NCI-H146 treated with DMSO at 0.1 percent for 48 hours (cell line): ENCODE data around the gene SREBF1.

ENCODE experiments used
- DNase-seq: peaks from one replicate; lab custom pipeline; 2025; ENCODE audit not compliant: unreplicated experiment; lab: John Stamatoyannopoulos, UW

SREBF1 gene

DNA sequence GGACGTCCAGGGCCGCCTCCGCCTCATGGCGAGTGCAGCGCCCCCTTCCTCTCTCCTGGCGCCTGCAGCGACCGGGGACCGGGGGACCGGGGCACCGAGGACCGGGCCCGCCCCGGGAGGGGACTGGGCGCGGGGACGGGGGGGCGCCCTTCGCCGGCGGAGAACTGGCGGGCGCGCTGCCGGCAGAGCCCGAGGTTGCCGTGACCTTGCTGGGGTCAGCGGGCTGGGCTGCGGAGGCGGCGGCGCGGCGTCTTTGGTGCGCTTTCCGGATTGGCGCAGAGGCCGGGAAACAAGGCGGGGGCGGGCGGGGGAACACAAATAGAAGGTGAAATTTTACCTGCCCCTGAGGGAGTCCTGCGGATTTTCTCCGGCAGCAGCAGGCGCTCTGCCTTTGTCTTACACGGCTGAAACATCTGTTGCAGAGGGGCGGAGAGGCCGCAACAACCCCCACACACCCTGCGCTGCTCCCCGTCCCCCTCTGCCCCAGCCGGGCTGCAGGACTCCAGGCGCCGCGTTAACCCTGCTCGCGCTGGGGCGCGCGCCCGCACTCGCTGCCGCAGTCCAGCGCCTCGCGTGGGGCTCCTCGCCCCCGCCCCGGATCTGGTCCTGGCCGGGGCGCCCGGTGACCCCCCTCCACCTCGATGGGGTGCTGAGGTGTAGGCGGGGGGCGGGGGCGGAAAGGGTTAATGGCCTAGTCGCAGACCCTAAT is 53.5 kb downstream of the SREBF1 start:
- peak; percentile 47 for DNase-seq

DNA sequence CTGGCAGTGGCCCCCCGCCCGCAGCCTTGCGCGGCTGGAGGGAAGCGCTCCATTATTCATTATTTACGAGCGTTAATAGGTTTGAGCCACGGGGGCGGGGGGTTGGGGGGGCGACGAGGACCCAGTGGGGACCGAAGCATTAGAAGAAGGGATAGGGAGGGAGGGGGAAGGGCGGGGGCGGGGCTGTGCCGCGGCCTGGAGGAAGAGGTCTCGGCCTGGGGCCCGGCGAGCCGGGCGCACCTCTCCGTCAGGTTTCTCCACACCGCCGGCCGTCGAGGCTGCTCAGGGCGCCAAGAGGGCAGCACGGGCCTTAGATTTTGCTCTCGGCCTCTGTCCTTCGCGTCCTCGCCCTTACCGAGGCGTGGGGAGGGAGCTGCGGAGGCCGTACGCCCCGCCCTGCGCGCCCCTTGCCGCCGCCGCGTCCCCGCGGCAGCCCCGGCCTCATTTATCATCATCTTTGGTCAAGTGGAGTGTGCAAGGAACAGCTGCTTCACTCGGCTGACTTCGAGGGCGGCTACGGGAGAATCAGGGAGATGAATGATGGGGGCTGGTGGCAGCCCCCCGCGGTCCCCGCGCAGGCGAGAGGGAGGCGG is 54.2 kb downstream of the SREBF1 start:
- peak; percentile 10 for DNase-seq

DNA sequence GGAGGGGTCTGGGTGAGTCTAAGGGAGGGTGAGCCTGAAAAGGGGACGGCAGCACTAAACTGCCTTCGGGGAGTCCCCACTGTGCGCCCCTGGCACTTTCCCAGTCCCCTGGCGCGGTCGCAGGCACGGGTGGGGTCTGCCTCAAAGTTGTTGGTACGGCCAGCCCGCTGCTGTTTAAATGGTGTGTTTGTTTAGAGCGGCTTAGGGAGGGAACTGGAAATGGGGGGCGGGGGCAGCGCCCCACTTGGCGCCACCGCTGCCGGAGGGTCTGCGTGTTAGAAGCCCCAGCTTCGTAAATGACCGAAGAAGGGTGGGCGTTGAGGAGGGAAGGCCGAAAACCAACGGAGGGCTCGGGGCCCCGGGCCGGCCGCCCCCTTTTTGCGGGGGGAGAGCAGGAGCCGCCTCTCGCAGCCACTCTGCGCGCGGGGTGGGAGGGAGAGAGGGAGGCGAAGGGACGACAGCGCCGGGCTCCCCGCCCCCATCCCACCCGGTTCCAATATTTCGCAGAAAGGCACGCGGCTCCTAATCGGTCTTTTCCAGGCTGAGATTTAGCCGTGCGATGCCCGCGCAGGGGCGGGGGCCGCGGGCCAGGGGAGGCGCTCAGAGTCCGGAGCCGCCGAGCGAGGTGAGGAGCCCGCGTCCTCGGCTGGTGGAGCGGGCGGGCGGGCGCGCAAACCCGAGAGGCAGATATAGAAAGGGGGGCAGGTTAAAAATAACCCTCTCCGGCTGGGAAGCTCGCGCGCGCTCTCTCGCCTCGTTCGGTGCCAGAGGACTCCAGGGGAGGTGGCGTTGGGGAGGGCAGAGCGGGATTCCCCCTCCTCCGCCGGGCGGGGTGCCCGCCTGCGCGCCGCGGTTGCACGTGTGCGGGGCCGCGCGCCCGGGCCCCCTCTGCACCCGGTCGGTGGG is 54.9 kb downstream of the SREBF1 start:
- DNase-seq, result peak; percentile 24

DNA sequence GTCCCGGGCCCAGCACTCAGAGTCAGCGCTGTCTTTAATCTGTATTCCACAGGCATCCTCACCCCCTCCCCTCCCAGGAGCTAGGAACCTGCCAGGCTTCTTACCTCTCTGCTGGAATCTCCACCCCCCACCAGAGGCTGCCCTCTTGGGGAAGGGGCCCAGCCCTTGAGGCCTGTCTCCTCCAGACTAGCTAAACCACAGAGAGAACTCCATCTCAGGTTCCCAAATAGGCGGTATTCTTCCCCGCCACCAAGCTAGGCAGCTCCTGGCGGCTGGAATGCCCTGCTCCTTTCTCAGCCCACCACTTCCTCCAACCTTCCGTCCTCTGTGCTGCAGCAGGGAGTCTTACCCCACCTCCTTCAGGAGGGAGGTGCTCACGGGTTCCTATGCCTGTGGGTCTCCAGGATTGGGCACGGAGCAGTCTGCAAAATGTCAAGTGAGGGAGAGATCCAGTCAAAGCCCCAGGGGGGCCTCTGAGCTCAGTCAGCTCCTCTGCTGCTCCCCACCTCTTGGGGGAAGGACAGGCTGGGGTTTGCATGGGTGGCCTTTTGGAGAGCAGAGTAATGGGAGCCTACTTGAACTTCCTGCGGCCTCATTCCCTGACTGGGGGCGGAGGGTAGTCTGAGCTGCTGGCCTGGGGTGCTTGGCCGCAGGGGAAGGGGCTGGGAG is 55.7 kb downstream of the SREBF1 start:
- DNase-seq, result no peak

DNA sequence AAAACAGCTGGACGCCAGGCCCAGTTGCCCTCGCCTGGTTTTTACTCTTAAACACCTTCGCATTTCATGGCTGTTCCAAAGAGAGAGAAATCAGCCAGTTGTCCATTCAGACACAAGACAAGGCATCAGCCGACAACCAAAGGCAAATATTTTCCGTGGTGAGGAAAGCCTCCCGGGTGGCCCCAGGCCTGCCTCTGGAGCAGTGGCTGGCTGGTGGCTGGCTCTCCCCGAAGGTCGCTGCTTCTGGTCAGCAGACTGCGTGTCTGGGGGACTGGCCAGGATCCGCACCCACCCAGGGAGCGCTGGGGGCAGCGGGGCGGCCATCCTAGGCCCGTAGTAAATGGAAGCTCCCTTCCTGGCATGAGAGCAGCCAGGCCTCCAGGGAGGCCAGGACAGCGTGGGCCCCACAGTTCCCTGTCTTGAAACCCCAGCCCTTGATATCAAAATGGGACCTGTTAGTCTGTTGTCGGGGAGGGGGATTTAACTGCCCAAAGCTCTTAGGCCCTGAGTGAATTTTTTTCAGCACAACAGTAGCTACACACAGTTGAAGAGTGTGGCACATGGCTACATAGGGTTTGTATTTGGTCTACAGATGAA is 57.7 kb downstream of the SREBF1 start:
- DNase-seq, result no peak

DNA sequence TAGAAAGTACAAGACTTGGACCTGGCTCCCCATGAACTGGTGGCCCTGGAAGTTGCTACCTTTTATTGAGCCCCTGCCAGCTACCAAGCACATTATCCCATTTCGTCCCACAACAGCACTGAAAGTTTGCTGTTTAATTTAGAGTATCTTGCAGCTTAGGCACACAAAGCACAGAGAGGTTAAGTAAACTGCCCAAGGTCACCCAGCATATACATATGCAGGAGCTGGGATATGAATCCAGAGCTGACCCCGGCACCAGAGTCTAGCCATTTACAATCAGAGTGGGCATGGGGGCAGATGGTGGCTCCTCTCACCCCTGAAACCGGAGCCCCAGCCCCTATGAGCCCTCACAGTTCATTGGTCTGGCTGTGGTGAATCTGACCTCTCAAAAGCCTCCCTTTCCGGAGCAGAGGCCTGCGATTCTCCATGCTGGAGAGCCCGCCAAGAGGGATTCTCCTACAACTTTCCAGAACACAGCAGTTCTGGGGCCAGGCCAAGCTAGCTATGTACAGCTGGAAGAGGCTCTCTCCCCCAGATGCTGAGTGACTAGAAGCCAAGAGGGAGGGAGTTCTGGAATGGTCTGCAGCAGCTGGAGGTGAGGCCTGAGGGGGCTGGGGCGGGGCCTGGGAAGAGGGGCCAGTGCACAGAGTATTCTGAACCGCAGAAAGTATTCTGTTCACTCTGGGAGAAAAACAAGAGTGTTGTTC is 58.3 kb downstream of the SREBF1 start:
- DNase-seq, result no peak

DNA sequence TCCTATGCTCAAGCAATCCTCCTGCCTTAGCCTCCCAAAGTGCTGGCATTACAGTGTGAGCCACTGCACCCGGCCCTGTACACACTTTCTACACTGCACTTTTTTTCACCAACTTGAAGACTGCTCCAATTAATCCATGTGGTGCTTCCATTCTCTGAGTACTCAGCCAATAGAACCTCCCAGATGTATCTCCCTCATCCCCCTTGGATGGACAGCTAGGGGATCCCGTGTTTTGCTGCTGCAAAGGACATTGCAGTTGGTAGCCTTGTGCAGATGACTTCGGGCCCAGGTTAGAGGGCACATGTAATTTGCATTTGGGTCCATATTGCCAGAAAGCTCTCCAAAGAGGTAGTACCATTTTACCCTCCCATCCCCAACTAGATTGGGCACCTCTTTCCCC is 59.9 kb downstream of the SREBF1 start:
- no peak for DNase-seq

DNA sequence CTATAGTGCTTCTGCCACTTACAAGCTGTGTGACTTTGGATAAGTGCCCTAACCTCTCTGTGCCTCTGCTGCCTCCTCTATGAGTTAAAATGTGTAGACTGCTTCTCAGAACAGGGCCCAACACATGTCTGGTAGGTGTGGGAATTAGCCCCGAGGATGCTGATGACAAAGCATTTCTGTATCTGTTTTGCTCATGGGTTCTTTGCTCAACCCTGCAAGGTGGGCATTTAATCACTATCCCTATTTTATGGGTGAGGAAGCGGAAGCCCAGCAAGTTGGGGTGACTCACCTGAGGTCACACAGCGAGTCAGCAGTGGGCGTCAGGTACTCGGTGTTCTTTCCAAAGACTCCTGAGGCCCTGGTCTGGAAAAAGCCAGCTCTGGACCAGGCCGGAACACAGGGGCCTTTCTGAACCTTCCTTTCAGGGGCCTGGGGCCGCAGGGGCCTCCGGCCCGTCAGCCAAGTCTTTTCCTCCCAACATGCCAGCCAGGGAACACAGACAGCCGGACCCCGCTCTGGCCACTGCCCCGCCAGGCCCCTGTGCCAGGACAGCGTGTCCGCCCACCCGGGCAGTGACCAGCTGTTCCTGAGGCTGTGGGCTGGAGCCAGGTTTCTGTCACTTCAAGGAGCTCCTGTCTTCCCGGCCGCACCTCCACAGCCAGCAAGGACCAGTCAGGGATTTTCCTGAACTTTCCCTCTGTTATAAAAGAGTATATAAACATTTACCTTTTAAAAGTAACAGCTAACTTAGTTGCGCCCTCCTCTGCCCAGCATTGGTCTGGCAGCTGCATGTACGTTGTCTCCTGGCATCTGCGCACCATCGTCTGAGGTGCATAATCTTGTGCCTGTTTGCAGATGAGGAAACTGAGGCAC is 62.5 kb downstream of the SREBF1 start:
- DNase-seq, result no peak

DNA sequence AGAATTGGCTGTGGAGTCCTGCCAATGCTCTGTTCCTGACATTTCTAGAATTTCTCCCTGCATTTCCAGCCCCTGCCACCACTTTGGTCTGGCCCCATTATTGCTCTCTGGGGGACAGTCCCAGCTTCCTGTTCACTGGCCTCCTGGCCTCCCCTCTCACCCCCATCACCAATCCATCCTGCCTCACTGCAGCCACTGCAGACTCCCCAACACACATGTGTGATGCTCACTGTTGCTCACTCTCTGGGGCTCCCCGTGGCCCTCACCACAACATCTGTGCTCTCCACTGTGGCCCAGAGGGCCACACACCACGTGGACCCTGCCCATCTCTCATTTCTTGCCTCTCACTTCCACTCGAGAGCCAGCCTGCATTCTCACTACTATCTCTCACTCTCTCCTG is 64.6 kb downstream of the SREBF1 start:
- no peak for DNase-seq

DNA sequence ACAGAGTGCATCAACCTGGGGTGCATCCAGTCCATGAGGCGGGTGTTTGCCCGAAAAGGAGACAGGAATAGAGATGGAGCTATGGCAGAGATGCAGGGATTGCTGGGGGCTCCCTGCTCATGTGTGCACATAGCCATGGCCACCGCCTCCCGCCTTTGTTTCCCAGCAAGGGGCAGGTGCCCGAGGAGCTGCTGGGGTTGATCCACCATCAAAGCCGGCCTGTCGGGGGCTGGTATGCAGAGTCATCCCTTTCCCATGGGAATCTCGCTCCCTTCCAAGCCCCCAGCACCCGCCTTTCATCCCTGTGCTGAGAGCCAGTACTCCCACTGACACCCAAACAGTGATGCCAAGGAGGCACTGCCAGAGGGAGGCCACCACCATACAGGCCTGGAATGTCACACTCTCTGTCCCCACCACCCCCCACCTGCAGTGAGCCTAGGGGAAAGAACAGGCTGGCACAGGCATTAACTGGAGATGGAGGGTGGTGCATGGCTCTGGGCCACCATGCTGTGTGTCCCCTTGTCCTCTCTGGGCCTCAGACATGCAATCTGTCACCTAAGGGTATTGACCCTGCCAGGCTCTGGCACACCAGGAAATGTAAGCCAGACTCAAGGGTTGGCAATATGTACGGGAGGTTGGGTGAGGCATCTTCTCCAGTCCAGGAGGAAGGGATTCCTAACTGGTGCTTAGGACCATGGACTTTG is 65.1 kb downstream of the SREBF1 start:
- no peak for DNase-seq

DNA sequence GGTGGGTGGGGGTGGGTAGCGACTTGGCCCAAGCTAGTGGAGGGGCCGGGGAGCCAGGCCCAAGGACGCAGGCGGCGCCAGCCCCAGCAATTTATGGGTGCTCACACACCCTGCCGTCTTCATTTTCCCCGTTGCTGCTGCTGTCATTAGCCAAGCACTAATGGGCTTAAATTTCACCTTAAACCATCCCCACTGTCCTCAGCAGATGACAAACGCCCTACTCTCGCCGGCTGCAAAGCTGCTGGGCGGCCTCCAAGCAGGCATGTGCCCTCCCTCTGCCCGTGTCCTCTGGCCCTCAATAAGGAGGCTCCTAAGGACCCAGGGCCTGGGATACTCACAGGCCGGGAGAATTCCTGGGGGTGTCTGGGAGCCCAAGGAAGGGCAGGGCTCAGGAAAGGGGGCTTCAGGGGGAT is 66.1 kb downstream of the SREBF1 start:
- no peak for DNase-seq

DNA sequence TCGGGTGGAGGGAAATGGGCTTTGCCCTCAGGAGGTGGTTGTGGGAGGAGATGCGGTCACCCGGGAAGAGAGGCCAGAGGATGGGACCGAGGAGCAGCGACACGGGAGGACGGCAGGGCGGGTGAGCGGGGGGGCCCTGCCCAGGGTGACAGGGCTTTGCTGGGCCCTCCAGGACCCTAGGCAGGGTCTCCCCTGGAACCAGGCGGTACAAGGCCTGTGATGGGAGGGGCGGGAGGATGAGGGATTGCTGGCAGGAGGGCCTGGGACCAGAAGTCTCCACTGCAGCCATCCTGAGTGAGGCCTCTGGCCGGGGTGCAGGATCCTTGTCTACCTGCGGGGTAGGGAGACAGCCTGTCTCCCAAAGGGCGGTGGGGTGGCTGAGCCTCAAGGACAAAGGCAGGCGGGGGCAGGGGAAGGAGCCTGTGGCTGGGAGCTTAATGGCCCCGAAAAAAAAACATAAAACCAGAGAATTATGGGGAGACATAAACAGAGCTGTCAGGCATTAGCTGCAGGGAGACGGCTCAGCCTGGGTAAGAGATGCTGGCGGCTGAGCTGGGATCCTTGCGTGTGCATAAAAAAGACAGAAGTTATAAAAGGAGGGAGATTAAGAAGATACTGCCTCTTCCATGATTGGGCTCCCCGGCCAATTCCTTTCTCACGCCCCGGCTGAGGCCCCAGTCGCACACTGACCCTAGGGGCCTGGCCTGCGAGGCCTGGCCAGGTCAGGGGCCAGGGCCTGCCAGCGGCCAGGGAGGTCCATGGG is 66.7 kb downstream of the SREBF1 start:
- DNase-seq, result no peak

DNA sequence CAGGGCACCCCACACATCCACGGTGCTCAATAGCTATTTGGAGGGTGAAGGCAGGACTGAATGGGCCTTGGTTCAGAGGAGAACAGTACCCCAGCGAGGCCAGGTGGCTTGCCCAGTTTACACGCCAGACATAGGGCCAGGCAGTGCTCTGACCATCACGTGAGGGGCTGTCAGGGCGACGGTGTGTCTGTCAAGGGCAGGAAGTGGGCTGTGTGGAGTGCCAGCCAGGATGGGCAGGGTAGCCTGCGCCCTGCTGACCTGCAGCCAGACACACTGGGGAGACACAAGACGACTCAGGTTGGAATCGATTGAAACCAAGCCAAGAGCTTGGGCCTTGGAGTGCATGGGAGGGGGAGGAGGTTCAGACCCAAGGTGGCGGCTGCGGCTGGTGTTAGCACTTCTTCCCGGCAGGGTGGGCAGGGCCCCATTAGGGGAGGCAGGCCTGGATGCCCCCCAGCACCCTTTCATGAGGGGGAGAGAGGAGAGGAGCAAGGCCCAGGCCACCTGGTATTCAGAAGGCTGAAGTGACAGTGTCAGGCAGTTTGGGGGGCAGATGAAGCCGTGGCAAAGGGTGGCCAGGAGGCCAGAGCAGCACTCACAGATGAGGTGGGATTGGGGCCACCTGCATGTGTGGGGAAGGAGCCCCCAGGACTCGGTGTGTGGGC is 68.2 kb downstream of the SREBF1 start:
- DNase-seq, result no peak

DNA sequence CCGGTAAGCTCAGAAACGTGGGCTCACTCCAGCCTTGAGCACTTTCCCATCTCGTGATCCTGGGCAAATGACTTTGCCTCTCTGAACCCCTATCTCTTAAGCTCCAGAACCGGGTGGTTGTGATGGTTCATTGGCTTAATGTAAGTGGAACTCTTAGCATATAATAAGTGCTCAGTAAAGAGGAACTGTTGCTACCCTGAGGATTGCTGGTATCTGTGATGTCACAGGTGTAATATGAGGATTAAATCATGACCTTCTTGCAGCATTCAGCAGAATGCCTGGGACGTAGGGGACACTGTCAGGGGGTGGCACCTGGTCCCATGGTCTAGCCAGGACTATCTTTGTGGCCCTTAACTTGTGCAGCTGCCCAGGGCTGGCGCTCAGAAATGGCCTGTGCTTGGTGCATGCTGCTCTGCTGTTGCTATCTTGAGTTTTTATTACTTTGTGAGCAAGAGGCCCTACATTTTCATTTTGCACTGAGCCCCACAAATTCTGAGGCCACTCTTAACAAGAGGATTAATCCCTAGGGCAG is 68.8 kb downstream of the SREBF1 start:
- no peak for DNase-seq

DNA sequence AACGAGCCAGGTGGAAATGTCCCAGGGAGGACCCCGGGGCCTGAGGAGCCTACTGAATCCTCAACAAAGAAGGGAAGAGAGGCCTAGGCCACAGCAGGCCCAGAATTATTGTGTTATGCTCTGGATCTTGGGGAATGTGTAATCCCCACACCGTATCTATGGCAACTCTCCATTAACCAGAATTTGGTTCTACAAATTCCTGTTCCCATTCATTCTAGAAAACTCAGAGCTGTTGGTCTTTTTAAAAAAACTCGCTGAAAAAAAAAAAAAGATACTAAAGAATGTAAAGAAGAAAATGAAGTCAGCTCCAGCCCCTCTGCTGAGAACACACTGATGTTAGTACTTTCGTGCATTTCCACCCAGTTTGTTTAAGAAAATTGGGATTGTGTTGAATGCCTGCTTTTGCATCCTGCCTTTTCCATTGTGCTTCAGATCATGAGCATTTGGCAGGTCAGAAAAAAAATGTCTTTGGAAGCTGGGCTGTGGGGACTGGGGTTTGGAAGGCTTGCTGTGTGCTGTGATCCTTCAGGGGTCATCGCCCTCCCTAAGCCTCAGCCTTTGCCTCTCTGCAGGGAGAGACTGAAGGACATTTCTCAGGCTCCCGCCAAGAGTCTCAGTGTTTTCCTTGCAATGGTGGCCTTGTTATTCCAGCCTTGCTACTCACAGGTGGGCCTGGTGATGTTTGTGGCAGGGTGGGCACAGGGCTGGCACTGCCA is 69.5 kb downstream of the SREBF1 start:
- DNase-seq, result no peak

DNA sequence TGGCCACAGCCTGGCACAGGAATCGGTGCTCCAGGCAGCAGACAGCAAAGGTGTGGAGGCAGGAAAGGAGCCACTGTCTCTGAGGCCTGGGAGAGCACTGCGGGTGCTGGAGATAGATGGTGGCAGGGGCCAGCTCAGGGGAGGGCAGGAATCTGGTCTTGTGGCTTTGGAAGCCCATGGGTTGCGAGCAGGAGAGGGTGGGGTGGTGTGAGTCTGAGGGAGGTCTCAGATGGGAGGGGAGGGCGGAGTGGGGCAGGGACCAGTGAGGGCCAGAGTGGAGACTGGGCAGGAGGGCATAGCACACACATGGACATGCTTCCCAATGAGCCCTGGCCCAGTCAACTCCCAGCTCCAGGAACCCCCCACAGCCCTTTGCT is 70.1 kb downstream of the SREBF1 start:
- no peak for DNase-seq
